Astrocyte of the cerebellum (primary cell): ENCODE data around the gene ATL2.
A peak's percentile ranks its signal among the peaks of the same experiment; 100 is the strongest.

Experiments
- DNase-seq: peaks from one replicate; pipeline ENCODE4 v3.0.0-alpha.2; 2011; ENCODE audit warnings: low read depth
- H3K4me3 ChIP-seq: 2 replicates; pipeline ENCODE4 v1.5.1; 2011; ENCODE audit warnings: mild to moderate bottlenecking, low read depth, low read length, moderate library complexity
- in situ Hi-C: cut with HindIII; loops from 2 replicates; pipeline ENCODE4 v1.10.0; 2017; ENCODE audit warnings: low sequenced_read_pairs
- TF ChIP-seq, protein P1 (sequence below): IDR thresholded peaks from 2 replicates; pipeline ENCODE4 v1.5.1; 2012; ENCODE audit warnings: low read length, low read depth, moderate library complexity, mild to moderate bottlenecking; ENCODE audit errors: missing control alignments

The ATL2 gene

DNA sequence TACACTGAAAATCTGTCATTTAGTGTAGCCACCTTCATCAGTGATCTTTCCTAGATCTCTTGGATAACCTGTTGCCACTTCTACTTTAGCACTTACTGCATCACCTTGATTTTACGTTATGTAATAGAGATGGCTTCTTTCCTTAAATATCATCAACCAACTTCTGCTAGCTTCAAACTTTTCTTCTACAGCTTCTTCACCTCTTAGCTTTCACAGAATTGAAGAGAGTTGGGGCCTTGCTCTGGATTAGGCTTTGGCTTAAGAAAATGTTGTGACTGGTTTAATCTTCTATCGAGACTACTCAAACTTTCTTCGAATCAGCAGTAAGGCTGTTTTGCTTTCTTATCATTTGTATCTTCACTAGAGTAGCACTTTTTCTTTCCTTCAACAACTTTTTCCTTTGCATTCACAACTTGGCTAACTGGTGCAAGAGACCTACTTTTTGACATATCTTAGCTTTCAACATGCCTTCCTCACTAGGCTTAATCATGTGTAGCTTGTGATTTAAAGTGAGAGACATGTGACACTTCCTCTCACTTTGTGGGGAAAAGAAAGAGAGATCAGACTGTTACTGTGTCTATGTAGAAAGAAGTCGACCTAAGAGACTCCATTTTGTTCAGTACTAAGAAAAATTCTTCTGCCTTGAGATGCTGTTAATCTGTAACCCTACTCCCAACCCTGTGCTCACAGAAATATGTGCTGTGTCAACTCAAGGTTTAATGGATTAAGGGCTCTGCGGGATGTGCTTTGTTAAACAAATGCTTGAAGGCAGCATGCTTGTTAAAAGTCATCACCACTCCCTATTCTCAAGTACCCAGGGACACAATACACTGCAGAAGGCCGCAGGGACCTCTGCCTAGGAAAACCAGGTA lies 99.6 kb downstream of the ATL2 start:
- H3K4me3 ChIP-seq: no peak overlapping the region
- TF ChIP-seq, protein P1, sequence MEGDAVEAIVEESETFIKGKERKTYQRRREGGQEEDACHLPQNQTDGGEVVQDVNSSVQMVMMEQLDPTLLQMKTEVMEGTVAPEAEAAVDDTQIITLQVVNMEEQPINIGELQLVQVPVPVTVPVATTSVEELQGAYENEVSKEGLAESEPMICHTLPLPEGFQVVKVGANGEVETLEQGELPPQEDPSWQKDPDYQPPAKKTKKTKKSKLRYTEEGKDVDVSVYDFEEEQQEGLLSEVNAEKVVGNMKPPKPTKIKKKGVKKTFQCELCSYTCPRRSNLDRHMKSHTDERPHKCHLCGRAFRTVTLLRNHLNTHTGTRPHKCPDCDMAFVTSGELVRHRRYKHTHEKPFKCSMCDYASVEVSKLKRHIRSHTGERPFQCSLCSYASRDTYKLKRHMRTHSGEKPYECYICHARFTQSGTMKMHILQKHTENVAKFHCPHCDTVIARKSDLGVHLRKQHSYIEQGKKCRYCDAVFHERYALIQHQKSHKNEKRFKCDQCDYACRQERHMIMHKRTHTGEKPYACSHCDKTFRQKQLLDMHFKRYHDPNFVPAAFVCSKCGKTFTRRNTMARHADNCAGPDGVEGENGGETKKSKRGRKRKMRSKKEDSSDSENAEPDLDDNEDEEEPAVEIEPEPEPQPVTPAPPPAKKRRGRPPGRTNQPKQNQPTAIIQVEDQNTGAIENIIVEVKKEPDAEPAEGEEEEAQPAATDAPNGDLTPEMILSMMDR: no peak
- DNase-seq: peak; percentile 39
- in situ Hi-C loops: loop anchor here (25.0 kb wide), 1 partner anchor 890 kb away; no protein-coding TSS in a partner anchor

DNA sequence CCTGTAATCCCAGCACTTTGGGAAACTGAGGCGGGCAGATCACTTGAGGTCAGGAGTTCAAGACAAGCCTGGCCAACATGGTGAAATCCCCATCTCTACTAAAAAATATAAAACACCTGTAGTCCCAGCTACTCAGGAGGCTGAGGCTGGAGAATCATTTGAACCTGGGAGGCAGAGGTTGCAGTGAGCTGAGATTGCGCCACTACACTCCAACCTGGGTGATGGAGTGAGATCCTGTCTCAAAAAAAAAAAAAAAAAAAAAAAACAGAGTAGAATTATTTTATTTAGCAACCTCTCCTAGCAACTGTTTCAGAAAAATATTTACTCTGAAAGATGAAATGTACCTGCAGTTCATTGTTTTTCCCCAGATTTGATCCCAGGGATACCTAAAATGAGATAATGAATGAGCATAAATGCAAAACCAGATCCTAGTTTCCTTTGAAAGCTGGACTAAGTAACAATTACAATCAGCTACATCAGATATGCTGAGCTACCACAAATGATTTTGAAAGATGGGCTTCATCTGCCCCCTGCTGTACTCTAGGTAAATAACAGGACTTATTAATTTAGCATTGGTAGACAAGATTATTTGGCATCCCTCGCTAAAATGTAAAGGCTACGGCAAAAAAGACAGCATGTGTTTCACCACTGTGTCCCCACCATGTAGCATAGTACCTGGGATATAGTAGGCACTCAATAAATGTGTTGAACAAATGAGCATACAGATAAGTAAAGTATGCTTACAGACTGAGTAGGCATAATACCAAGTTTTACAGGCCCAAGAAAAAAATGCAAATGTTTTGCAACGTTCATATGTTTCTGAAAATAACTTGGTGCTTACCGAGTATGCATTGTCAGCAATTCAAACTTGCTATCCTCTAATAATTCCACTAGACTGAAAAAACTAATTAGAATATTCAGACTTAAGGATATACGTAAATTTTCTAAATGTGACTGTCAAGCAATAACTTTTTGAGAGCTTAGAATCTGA lies 102.5 kb downstream of the ATL2 start:
- DNase-seq: peak; percentile 87
- in situ Hi-C loops: loop anchor here (25.0 kb wide), 1 partner anchor 887 kb away; no protein-coding TSS in a partner anchor
- TF ChIP-seq, protein P1: peak; percentile 45
- no peak overlapping the region for H3K4me3 ChIP-seq

DNA sequence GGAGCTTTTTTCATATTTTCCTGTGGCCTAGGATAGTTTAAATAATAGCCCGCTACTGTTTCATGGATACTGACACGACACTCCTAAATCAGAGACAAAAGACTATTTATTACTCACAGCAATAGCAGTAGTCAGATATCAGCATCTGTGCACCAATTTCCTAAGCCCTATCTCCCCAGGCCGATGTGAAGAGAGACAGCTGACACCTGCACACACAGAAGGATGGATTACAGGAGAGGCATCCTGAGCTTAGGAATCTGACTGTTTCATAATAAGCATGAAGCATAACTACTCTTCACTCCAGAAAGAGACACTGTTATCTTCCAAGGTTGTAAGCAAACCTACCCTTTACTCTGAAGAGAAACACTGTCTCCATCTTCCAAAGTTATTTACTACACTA lies 105.4 kb downstream of the ATL2 start:
- H3K4me3 ChIP-seq: no peak overlapping the region
- no peak for DNase-seq
- in situ Hi-C loops: no loop called here
- TF ChIP-seq, protein P1: no peak

DNA sequence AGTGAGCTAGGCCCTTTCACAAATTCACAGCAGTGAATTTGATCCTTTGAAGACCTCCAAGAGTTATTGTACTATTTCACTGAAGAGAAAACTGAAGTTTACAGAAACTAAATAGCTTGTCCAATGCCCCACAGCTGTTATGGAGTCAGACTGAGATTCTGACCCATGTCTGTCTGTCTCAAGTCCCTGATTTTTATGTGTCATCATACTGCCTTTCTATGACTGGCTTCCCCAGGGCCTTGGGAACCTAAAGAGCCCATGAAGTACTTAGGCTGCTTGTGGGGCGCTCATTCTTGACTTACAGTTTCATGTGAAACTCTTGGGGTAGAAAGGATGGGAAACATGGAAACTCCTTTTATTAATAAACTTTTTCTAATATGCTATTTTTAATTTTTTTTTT lies 107.7 kb downstream of the ATL2 start:
- no peak for DNase-seq
- H3K4me3 ChIP-seq: no peak overlapping the region
- TF ChIP-seq, protein P1: no peak
- in situ Hi-C loops: no loop called here

DNA sequence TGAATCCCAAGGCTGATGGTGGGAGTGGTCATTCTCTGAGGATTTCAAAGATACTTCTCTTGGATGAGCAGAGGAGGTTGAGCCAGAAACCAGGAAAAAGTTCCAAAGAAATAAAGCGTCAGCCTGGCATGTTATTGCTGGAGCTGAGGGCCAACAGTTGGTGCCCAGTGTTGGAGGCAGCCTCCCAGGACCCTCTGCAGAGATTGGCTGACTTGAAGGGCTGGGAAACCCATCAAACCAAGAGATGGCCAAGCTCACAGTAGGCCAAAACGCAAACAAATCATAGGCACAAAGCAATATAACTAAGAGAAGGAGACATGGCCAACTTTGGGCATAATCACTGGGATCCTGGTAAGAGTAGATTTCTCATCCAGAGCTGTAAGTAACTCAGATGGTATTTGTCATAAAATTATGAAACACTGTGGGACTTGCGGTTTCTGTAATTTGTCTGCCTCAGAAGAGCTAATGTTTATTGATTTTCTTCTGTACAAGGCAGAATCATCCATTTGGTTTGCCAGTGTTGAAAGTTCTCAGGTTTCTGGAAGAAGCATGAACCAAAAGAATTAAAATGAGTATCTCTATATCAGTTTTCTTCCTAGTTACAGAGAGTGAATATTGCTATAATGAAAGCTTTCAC lies 108.3 kb downstream of the ATL2 start:
- in situ Hi-C loops: no loop called here
- peak; percentile 32 for DNase-seq
- TF ChIP-seq, protein P1: no peak

DNA sequence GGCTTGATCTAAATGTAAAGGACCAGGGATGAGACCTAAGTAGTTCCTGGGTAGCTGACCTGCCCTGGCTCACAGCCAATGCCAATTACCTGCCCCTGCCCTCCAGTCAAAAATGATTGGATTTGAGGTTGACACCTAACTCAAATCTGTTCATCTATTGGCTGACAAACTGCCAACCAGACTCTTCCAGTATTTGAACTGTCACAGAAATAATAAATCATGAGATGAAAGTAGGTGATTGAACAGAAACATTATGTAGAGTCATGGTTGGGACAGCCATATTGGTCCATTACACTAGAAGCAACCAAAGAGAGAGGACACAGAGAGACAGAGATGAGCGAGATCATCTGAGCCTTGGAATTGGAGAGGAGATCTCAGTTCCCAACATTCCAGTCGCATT lies 109.1 kb downstream of the ATL2 start:
- H3K4me3 ChIP-seq: no peak overlapping the region
- in situ Hi-C loops: no loop called here
- no peak for DNase-seq
- TF ChIP-seq, protein P1: no peak

More for the DNA sequence above, 108.3 kb downstream of the ATL2 start:
- no peak overlapping the region for H3K4me3 ChIP-seq
